H1 (cell line): ENCODE results near the gene PTPN1. TPM values are rescaled to one million over a fixed set of nuclear protein-coding genes. Genes with fewer than 3 reads are reported as not detected.

Experiments used
- CTCF ChIA-PET: fragments of 300-600 bp; sonication (Branson Sonifier 250); formaldehyde crosslinking; loops from one replicate; lab custom pipeline; 2021; ENCODE audit not compliant: partially characterized antibody; lab: Charles Lee
- POLR2A ChIA-PET: fragments of 300-600 bp; sonication (Branson Sonifier 250); formaldehyde crosslinking; loops from one replicate; lab custom pipeline; 2021; ENCODE audit warnings: inconsistent platforms; ENCODE audit not compliant: partially characterized antibody; lab: Charles Lee
- DNase-seq, 2 experiments: peaks; one replicate each; pipeline versions ENCODE4 v3.0.0 to v3.0.0-alpha.2; 2010 to 2022; ENCODE audit warnings: low spot score in 2 of 2, low read depth in 1 of 2, mixed read lengths in 1 of 2
- FAIRE-seq: peaks from 2 replicates; lab custom pipeline; 2011; peaks lifted over from hg19 to GRCh38; lab: Jason Lieb, UNC
- H2AFZ ChIP-seq: 2 replicates; pipeline ENCODE4 v1.8.1; 2012; ENCODE audit warnings: low read length, inconsistent platforms
- H2AK5ac ChIP-seq: 2 replicates; pipeline ENCODE4 v1.6.1; 2013; ENCODE audit warnings: low read depth, low read length
- H2BK120ac ChIP-seq: replicated peaks from 2 replicates; pipeline ENCODE3; 2013; ENCODE audit warnings: low read depth, low read length, inconsistent platforms
- H2BK12ac ChIP-seq: 2 replicates; pipeline ENCODE4 v1.6.1; 2013; ENCODE audit warnings: low read depth, low read length
- H2BK15ac ChIP-seq: 2 replicates; pipeline ENCODE4 v1.6.1; 2013; ENCODE audit warnings: low read length
- H2BK20ac ChIP-seq: 2 replicates; pipeline ENCODE4 v1.6.1; 2013; ENCODE audit warnings: low read length
- H2BK5ac ChIP-seq: 2 replicates; pipeline ENCODE4 v1.6.1; 2013; ENCODE audit warnings: low read depth, low read length
- H3K14ac ChIP-seq: 2 replicates; pipeline ENCODE4 v1.6.1; 2013; ENCODE audit warnings: inconsistent platforms; ENCODE audit not compliant: insufficient read length
- H3K18ac ChIP-seq: 2 replicates; pipeline ENCODE4 v1.6.1; 2013; ENCODE audit warnings: low read length; ENCODE audit errors: extremely low read depth
- H3K23ac ChIP-seq: 2 replicates; pipeline ENCODE4 v1.6.1; 2013; ENCODE audit warnings: inconsistent platforms; ENCODE audit not compliant: insufficient read length
- H3K23me2 ChIP-seq: 2 replicates; pipeline ENCODE4 v1.6.1; 2013; ENCODE audit warnings: low read depth, low read length
- H3K27ac ChIP-seq: 2 replicates; pipeline ENCODE4 v1.6.1; 2011; ENCODE audit warnings: low read depth, low read length, inconsistent platforms
- H3K27me3 ChIP-seq, 4 experiments: replicated peaks in 1 of 4; 1 replicate in 1 of 4; 2 replicates in 3 of 4; pipeline versions ENCODE4 v1.6.1 to v1.8.1; 2011 to 2013; ENCODE audit warnings: low read length in 3 of 4, mild to moderate bottlenecking in 3 of 4, inconsistent platforms in 2 of 4, mixed read lengths in 2 of 4, moderate library complexity in 1 of 4; ENCODE audit not compliant: control insufficient read depth in 3 of 4, insufficient read depth in 3 of 4; ENCODE audit errors: extremely low read depth in 1 of 4
- H3K36me3 ChIP-seq, 4 experiments: 2 replicates each; pipeline versions ENCODE4 v1.6.1 to v1.8.1; 2011 to 2013; ENCODE audit warnings: mild to moderate bottlenecking in 4 of 4, low read length in 3 of 4, moderate library complexity in 2 of 4, control low read depth in 1 of 4, inconsistent platforms in 1 of 4; ENCODE audit not compliant: insufficient read depth in 4 of 4, control insufficient read depth in 2 of 4
- H3K4ac ChIP-seq: replicated peaks from 2 replicates; pipeline ENCODE3; 2013; ENCODE audit warnings: low read length, low read depth, mixed read lengths, inconsistent platforms; ENCODE audit not compliant: insufficient read length
- H3K4me1 ChIP-seq, 4 experiments: replicated peaks in 1 of 4; 1 replicate in 1 of 4; 2 replicates in 3 of 4; pipeline versions ENCODE4 v1.6.1 to v1.8.1; 2011 to 2013; ENCODE audit warnings: low read length in 3 of 4, inconsistent platforms in 2 of 4, mixed read lengths in 1 of 4; ENCODE audit not compliant: insufficient read depth in 4 of 4, control insufficient read depth in 3 of 4
- H3K4me2 ChIP-seq, 2 experiments: 2 replicates each; pipeline versions ENCODE4 v1.6.1 to v1.8.1; 2011 to 2013; ENCODE audit warnings: low read depth in 2 of 2, low read length in 2 of 2, control low read depth in 1 of 2, inconsistent platforms in 1 of 2, mild to moderate bottlenecking in 1 of 2; ENCODE audit not compliant: insufficient read depth in 1 of 2
- H3K4me3 ChIP-seq, 4 experiments: fragments of 200-600, 300-600 bp in 1 of 4; sonication (generic), shearing (Covaris generic), sonication (Bioruptor Twin) in 1 of 4; 2 replicates each; pipeline versions ENCODE4 v1.5.1 to v1.8.1; 2011 to 2016; ENCODE audit warnings: low read length in 4 of 4, low read depth in 3 of 4, control low read depth in 2 of 4, inconsistent platforms in 2 of 4, mild to moderate bottlenecking in 2 of 4, mixed read lengths in 1 of 4, moderate library complexity in 1 of 4; ENCODE audit not compliant: insufficient read depth in 2 of 4; ENCODE audit errors: extremely low read depth in 1 of 4
- H3K56ac ChIP-seq: replicated peaks from 2 replicates; pipeline ENCODE3; 2013; ENCODE audit warnings: low read depth, mild to moderate bottlenecking, mixed read lengths, low read length, inconsistent platforms; ENCODE audit not compliant: insufficient read length
- H3K79me1 ChIP-seq: 2 replicates; pipeline ENCODE4 v1.6.1; 2013; ENCODE audit warnings: low read depth, low read length, control low read depth
- H3K79me2 ChIP-seq, 2 experiments: 2 replicates each; pipeline versions ENCODE4 v1.6.1 to v1.8.1; 2012 to 2013; ENCODE audit warnings: low read length in 2 of 2, mild to moderate bottlenecking in 2 of 2, inconsistent platforms in 1 of 2; ENCODE audit not compliant: insufficient read depth in 2 of 2, control insufficient read depth in 1 of 2
- H3K9ac ChIP-seq, 4 experiments: replicated peaks in 1 of 4; 1 replicate in 1 of 4; 2 replicates in 3 of 4; pipeline versions ENCODE4 v1.6.1 to v1.8.1; 2011 to 2013; ENCODE audit warnings: low read depth in 3 of 4, low read length in 3 of 4, control low read depth in 2 of 4, mild to moderate bottlenecking in 2 of 4, moderate library complexity in 2 of 4, inconsistent platforms in 1 of 4; ENCODE audit errors: extremely low read depth in 1 of 4
- H3K9me3 ChIP-seq, 2 experiments: 2 replicates each; pipeline versions ENCODE4 v1.6.1 to v1.8.1; 2012 to 2013; ENCODE audit warnings: mild to moderate bottlenecking in 2 of 2, moderate library complexity in 2 of 2, control low read depth in 1 of 2, inconsistent platforms in 1 of 2, low read depth in 1 of 2, low read length in 1 of 2, mixed read lengths in 1 of 2; ENCODE audit not compliant: insufficient read depth in 2 of 2
- H4K20me1 ChIP-seq, 2 experiments: replicated peaks in 1 of 2; 2 replicates each; pipeline versions ENCODE3 to v1.8.1; 2011 to 2013; ENCODE audit warnings: inconsistent platforms in 2 of 2, low read length in 2 of 2, mild to moderate bottlenecking in 1 of 2; ENCODE audit not compliant: insufficient read depth in 2 of 2, control insufficient read depth in 1 of 2
- H4K5ac ChIP-seq: 2 replicates; pipeline ENCODE4 v1.6.1; 2013; ENCODE audit warnings: low read length, low read depth, mixed read lengths, inconsistent platforms; ENCODE audit not compliant: insufficient read length
- H4K8ac ChIP-seq: 2 replicates; pipeline ENCODE4 v1.8.0; 2013; ENCODE audit warnings: mild to moderate bottlenecking, moderate library complexity, low read length, inconsistent platforms; ENCODE audit not compliant: insufficient read depth; ENCODE audit errors: extremely low read depth
- H4K91ac ChIP-seq: replicated peaks from 2 replicates; pipeline ENCODE3; 2013; ENCODE audit warnings: low read length, mixed read lengths, inconsistent platforms; ENCODE audit not compliant: insufficient read length
- CHD2 ChIP-seq: IDR thresholded peaks from 2 replicates; pipeline ENCODE4 v1.6.1; 2012; ENCODE audit warnings: low read length, improper control_type of control experiment
- EGR1 ChIP-seq: IDR thresholded peaks from 2 replicates; pipeline ENCODE4 v1.6.1; 2011; ENCODE audit warnings: low read depth, low read length, borderline replicate concordance
- NRF1 ChIP-seq: IDR thresholded peaks from 2 replicates; pipeline ENCODE4 v1.6.1; 2011; ENCODE audit warnings: mild to moderate bottlenecking, low read depth, low read length, improper control_type of control experiment
- RFX5 ChIP-seq: IDR thresholded peaks from 2 replicates; pipeline ENCODE4 v1.6.1; 2011; ENCODE audit warnings: low read depth, low read length, improper control_type of control experiment, borderline replicate concordance
- WGBS, 2 experiments: shearing (Covaris generic) in 1 of 2; methylation state at CpG; one replicate each; pipeline versions ENCODE4 v1.1.6 to v1.1.7; 2013 to 2015; ENCODE audit warnings: low lambda C conversion rate in 2 of 2, mixed read lengths in 2 of 2, inconsistent platforms in 1 of 2, low coverage in 1 of 2, missing lambda C conversion rate in 1 of 2; ENCODE audit not compliant: insufficient replicate concordance in 2 of 2, insufficient coverage in 1 of 2, insufficient read length in 1 of 2; ENCODE audit errors: extremely low coverage in 1 of 2, missing lambda C conversion rate in 1 of 2; 5-methylcytosine and 5-hydroxymethylcytosine counted together
- polyA plus RNA-seq, 7 experiments: library from polyadenylated mRNA; depleted of rRNA in 3 of 7; stranded (reverse) in 5 of 7; unstranded in 2 of 7; fragments of >200 nt in 5 of 7; fragments of 200-250 nt in 2 of 7; gene quantifications; 1 replicate in 5 of 7; 2 replicates in 1 of 7; 4 replicates in 1 of 7; pipeline versions ENCODE4 v1.2.1 to v1.2.3, GENCODE V29; 2011 to 2013; ENCODE audit warnings: missing spikeins in 2 of 7, mixed read lengths in 2 of 7
- total RNA-seq: library from RNA; stranded (reverse); fragmentation: NEBNext Ultra II Directional; extraction: Animal tissue kit (Norgen Biotek cat#: 25700); gene quantifications from 2 replicates; pipeline ENCODE4 v1.2.1, GENCODE V29; 2021

PTPN1 gene
- total and polyA plus RNA-seq, 2 of the 8 experiments (the other 6 are each of a cell fraction or from before 2014, with no cell fraction given) = 18.6 to 32.1 TPM

GRCh38 chr20:50590348-50590664 lies 80.1 kb downstream of the PTPN1 start:
- no peak overlapping the region for H2AFZ ChIP-seq
- H3K14ac ChIP-seq = no peak overlapping the region
- H3K27me3 ChIP-seq = no peaks in the 10 kb centered on the region
- TF ChIP-seq NRF1 (no peak), CHD2 (no peak), EGR1 (no peak), RFX5 (no peak)
- no peaks in the 10 kb centered on the region; the same call in 1 of the 2 replicates for H3K79me1 ChIP-seq
- H3K4me1 ChIP-seq = peaks cover 0 to 5% (median 0%) of the 10 kb centered on the region in 4 experiments; a peak in 2 of 7 replicates
- H3K79me2 ChIP-seq = no peaks in the 10 kb centered on the region
- no peak overlapping the region for H2BK15ac ChIP-seq
- 90% methylated on average over 11 of the region's 11 CpGs; no CpG with 5 or more reads in 1 of the 2 experiments for WGBS, 2 experiments
- H3K27ac ChIP-seq = no peak overlapping the region
- no peak overlapping the region for H2BK5ac ChIP-seq
- H2BK120ac ChIP-seq = no peak overlapping the region
- no peaks in the 10 kb centered on the region; the same call in 1 of the 2 replicates for H3K23me2 ChIP-seq
- no peak overlapping the region for H4K8ac ChIP-seq
- no peak overlapping the region for H3K4me3 ChIP-seq
- no peak overlapping the region for H2BK12ac ChIP-seq
- no peak overlapping the region for H2AK5ac ChIP-seq
- no peaks in the 10 kb centered on the region for H3K9me3 ChIP-seq
- CTCF ChIA-PET = interaction anchor here (1.0 to 3.5 kb wide), 5 partner anchors 9 to 126 kb away, joined by 3 to 18 read pairs (median 4); no protein-coding TSS in a partner anchor
- peak overlapping the region; percentile 48; the same call in 1 of the 2 replicates for H2BK20ac ChIP-seq
- peaks cover 0 to 4% (median 1%) of the 10 kb centered on the region in 4 experiments; a peak in 2 of 8 replicates for H3K36me3 ChIP-seq
- H3K56ac ChIP-seq = no peak overlapping the region
- DNase-seq (no peak), FAIRE-seq (no peak)
- no peak overlapping the region for H3K9ac ChIP-seq
- POLR2A ChIA-PET = no interaction called here
- H3K23ac ChIP-seq = no peak overlapping the region
- no peak overlapping the region for H3K4ac ChIP-seq
- no peak overlapping the region for H3K4me2 ChIP-seq
- H4K20me1 ChIP-seq = peaks cover 0 to 2% of the 10 kb centered on the region in 2 experiments
- no peak overlapping the region for H3K18ac ChIP-seq
- H4K91ac ChIP-seq = no peak overlapping the region
- no peak overlapping the region for H4K5ac ChIP-seq
